ENCODE results near the gene HS3ST5. TPM values are rescaled to one million over a fixed set of nuclear protein-coding genes. Genes with fewer than 3 reads are reported as not detected.

Gene HS3ST5
- polyA plus RNA-seq, 1 donor (not counting 4 experiments of a cell fraction or from before 2014, with no cell fraction given): not detected

DNA sequence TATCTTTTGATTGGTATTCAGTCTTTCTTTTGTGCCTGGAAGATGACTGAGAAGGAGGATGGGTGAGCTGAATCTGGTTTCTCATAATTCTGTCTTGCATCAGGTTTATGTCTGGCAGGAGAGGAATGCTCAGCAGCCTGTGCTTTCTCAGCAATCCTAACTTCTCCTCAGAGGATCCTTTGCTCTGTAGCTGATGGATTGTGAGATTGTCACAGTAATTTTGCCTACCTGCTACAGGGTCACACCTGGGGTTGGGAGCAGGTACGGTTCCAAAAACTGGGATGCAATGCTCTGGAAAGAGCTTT is 2.1 kb upstream of the HS3ST5 start:
- H3K4me3 ChIP-seq (ENCODE audit: control insufficient read depth in 2 of 3, extremely low read depth in 1 of 3, insufficient read depth in 2 of 3, low read depth in 1 of 3, low read length in 3 of 3): no peak overlapping the region
- no peak overlapping the region for H3K27ac ChIP-seq (ENCODE audit: control insufficient read depth, insufficient read depth, low read length)
- dilution Hi-C loops (cut with MboI; ENCODE audit: extremely low pct_ligation_motif_present, low sequenced_read_pairs): no loop called here
- H3K9me1 ChIP-seq (ENCODE audit: control insufficient read depth, extremely low read depth, insufficient read depth, low read length): no peaks in the 10 kb centered on the region
- no peak overlapping the region for H3K9ac ChIP-seq (ENCODE audit: control insufficient read depth, extremely low read depth, insufficient read depth, low read length)
- no peaks in the 10 kb centered on the region for H3K36me3 ChIP-seq (ENCODE audit: control insufficient read depth in 2 of 2, extremely low read depth in 1 of 2, insufficient read depth in 2 of 2, low read length in 2 of 2)
- no peak overlapping the region for H2AFZ ChIP-seq (ENCODE audit: control insufficient read depth, low read length)
- no peaks in the 10 kb centered on the region for H3K9me3 ChIP-seq (ENCODE audit: control insufficient read depth, low read depth, low read length)
- FAIRE-seq (no peak), DNase-seq (ENCODE audit: low read depth, low spot score) (no peak)
- peaks cover 35% of the 10 kb centered on the region for H3K27me3 ChIP-seq (ENCODE audit: control insufficient read depth, extremely low read depth, insufficient read depth, low read length)
- no peaks in the 10 kb centered on the region for H4K20me1 ChIP-seq (ENCODE audit: control insufficient read depth, extremely low read depth, insufficient read depth, low read length)
- TF ChIP-seq, protein P1, sequence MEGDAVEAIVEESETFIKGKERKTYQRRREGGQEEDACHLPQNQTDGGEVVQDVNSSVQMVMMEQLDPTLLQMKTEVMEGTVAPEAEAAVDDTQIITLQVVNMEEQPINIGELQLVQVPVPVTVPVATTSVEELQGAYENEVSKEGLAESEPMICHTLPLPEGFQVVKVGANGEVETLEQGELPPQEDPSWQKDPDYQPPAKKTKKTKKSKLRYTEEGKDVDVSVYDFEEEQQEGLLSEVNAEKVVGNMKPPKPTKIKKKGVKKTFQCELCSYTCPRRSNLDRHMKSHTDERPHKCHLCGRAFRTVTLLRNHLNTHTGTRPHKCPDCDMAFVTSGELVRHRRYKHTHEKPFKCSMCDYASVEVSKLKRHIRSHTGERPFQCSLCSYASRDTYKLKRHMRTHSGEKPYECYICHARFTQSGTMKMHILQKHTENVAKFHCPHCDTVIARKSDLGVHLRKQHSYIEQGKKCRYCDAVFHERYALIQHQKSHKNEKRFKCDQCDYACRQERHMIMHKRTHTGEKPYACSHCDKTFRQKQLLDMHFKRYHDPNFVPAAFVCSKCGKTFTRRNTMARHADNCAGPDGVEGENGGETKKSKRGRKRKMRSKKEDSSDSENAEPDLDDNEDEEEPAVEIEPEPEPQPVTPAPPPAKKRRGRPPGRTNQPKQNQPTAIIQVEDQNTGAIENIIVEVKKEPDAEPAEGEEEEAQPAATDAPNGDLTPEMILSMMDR (optimal IDR thresholded peaks at IDR 0.05 in 1 of 3, IDR thresholded peaks at IDR 0.05 in 1 of 3, conservative IDR thresholded peaks at IDR 0.05 in 1 of 3; ENCODE audit: extremely low read depth in 1 of 3, insufficient read depth in 2 of 3, low read length in 3 of 3): no peak
- no peak for TF ChIP-seq EZH2 (IDR thresholded peaks at IDR 0.05; ENCODE audit: low read length)
- H3K4me2 ChIP-seq (ENCODE audit: control insufficient read depth, extremely low read depth, insufficient read depth, low read depth, low read length): no peak overlapping the region
- H3K4me1 ChIP-seq (ENCODE audit: control insufficient read depth, extremely low read depth, insufficient read depth, low read length): no peaks in the 10 kb centered on the region
- H3K79me2 ChIP-seq (ENCODE audit: control insufficient read depth, insufficient read depth, low read length): no peaks in the 10 kb centered on the region

DNA sequence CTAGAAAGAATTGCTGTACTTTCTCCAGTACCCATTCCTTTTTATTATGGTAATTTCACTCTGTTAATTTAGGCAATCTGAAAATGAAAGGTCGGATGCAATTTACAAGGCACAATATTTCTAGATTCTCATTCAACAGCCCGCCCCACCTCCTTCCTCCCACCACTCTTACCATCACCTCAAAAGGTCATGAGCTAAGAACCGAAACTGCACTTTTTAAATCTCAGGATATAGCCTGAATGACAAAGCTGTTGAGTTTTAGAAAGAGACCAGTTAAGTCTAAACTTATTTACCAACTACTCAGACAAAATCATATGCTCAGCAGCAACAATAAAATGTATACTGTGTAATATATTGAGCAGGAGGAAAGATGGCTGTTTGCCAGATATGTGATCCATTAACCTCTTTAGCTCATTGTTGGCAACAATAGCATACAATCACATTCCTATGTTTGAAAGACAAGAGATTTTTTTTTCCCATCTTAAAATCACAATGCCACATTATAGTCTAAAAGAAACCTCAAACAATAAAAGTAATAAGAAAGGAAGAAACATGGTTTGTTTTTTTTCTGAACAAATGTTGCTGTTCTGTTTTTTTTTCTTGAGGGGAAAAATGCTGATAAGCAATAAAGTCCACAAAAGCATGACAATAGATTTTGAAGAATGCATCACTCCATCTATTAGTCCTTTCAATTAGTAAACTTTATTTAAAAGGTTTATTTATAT is 1.6 kb upstream of the HS3ST5 start:
- Histone ChIP-seq H3K4me1 (ENCODE audit: control insufficient read depth, extremely low read depth, insufficient read depth, low read length) (no peaks in the 10 kb centered on the region), H3K27ac (ENCODE audit: control insufficient read depth, insufficient read depth, low read length) (no peak overlapping the region), H3K4me2 (ENCODE audit: control insufficient read depth, extremely low read depth, insufficient read depth, low read depth, low read length) (no peak overlapping the region), H3K79me2 (ENCODE audit: control insufficient read depth, insufficient read depth, low read length) (no peaks in the 10 kb centered on the region), H4K20me1 (ENCODE audit: control insufficient read depth, extremely low read depth, insufficient read depth, low read length) (no peaks in the 10 kb centered on the region), H3K36me3 (ENCODE audit: control insufficient read depth in 2 of 2, extremely low read depth in 1 of 2, insufficient read depth in 2 of 2, low read length in 2 of 2) (no peaks in the 10 kb centered on the region), H2AFZ (ENCODE audit: control insufficient read depth, low read length) (no peak overlapping the region), H3K4me3 (ENCODE audit: control insufficient read depth in 2 of 3, extremely low read depth in 1 of 3, insufficient read depth in 2 of 3, low read depth in 1 of 3, low read length in 3 of 3) (no peak overlapping the region), H3K27me3 (ENCODE audit: control insufficient read depth, extremely low read depth, insufficient read depth, low read length) (peaks cover 35% of the 10 kb centered on the region), H3K9ac (ENCODE audit: control insufficient read depth, extremely low read depth, insufficient read depth, low read length) (no peak overlapping the region), H3K9me3 (ENCODE audit: control insufficient read depth, low read depth, low read length) (no peaks in the 10 kb centered on the region), H3K9me1 (ENCODE audit: control insufficient read depth, extremely low read depth, insufficient read depth, low read length) (no peaks in the 10 kb centered on the region)
- FAIRE-seq (no peak), DNase-seq (ENCODE audit: low read depth, low spot score) (no peak)
- no peak for TF ChIP-seq EZH2 (IDR thresholded peaks at IDR 0.05; ENCODE audit: low read length)
- TF ChIP-seq, protein P1 (optimal IDR thresholded peaks at IDR 0.05 in 1 of 3, IDR thresholded peaks at IDR 0.05 in 1 of 3, conservative IDR thresholded peaks at IDR 0.05 in 1 of 3; ENCODE audit: extremely low read depth in 1 of 3, insufficient read depth in 2 of 3, low read length in 3 of 3): no peak
- dilution Hi-C loops (cut with MboI; ENCODE audit: extremely low pct_ligation_motif_present, low sequenced_read_pairs): no loop called here
